HG02973 (cell line): ENCODE results near the gene SOX6.
"Not testable (repeated sequence)": the region's sequence is repeated elsewhere in the genome, so short reads cannot be mapped to it uniquely, and the experiment has no call there.

ENCODE experiments used
- ATAC-seq: cut with Tn5 transposase; IDR thresholded peaks from one replicate; pipeline ENCODE4 v1.9.1; 2021; ENCODE audit warnings: moderate library complexity; ENCODE audit not compliant: unreplicated experiment

The SOX6 gene

DNA sequence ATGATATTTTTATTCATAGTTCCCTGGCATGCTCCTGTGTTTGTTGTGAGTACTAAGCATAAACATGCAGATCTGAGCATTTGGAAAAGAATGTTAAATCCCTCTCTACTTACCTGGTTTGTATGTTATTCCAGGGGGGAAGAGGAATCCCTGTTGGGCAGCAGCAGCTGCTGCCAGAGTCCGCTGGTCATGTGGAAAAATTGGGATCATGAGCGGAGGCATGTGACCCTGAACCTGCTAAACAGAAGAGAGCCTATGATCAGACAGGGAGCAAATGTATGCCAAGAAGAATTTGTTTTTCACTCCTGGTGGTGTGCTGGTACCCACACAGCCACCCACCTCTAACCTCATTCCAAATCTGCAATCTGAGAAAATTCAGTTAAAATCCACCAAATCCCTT, 244.7 kb downstream of the SOX6 start:
- no peak for ATAC-seq

DNA sequence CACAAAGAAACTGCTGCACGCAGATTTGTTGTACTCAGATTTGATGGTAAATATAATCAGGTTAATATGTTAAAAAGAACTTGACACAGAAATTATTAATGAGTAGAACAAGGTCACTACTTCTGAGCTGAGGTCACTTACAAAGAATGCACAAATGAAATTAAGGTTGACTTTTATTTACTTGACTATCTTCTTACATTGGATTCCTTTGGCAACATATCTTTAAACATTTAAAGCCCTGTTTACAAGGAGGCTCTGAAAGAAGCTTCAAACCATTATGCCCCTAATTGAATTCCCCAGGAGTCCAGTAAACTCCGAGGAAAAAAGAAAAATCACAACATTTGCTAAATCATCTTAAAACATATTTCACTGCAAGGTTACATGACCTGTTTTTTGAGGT, 245.5 kb downstream of the SOX6 start:
- ATAC-seq = no peak

DNA sequence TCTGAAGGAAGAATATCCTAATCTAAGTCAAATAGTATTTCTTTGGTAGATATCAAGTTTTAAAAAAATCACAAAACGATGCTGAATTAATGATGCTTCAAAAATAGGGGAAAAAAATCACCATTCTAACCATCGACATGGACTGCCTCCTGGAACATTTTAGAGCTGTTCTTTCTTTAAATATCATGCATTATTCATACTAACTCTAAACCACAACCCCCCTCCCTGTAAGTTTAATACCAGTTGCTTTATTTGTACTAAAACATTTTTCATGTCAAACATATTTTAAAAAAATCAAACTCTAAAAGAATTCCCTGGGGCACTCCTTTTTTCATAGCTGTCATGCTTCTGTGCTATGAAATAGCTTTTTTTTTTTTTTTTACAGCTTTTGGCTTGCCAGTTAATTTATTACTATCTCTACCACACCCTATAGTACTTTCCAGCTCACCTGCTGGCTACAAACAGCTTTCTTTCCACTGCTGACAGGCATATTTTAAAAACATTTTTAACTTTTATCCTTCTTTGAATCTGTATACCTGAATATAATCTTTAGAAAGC, 256.9 kb downstream of the SOX6 start:
- no peak for ATAC-seq

DNA sequence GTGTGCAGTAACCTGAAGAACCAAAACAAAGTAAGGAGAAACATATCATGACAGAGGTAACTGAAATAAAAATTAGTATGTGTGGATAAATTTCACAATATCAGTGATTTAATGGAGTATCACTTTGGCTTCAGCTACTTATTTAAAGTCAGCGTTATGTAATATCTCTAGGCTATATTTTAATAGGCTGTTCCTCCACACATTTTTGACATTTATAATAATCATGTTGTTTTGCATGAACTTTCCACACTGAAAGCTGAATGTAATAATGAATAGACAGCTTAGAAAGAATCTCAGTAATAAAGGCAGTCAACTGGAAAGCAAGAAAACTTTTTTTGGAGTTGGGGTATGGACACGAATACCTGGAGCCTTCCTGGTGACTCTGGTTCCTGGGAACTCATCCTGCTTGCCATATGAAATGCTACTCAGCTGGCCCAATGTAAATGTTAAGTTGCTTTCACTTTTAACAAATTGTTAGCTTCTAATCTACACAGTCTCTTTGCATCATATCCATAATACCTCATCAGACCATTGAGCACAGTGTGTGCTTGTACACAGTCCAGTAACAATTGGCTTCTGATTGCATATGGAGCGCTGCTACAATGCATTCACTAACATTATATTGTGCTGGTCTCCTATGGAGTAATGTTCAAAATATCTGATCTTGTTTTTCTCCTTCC, 257.7 kb downstream of the SOX6 start:
- no peak for ATAC-seq

DNA sequence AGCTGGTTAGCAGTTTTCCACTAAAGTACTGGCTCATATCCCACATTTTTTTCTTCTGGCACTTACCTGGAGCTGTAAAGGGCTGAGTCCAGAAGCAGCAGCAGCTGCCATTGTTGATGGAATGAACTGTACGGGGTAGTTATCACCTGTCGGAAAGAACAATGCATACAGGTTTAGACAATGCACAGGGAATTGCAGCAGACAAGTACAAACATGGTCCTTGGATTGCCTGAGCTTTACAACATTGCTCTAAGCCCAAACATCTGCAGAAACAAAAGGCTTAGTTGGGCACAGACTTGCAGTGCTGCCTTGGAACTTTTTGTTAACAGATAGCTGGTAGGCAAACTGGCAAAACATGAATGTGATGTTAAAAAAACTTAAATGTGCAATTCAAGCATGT, 258.8 kb downstream of the SOX6 start:
- no peak for ATAC-seq

DNA sequence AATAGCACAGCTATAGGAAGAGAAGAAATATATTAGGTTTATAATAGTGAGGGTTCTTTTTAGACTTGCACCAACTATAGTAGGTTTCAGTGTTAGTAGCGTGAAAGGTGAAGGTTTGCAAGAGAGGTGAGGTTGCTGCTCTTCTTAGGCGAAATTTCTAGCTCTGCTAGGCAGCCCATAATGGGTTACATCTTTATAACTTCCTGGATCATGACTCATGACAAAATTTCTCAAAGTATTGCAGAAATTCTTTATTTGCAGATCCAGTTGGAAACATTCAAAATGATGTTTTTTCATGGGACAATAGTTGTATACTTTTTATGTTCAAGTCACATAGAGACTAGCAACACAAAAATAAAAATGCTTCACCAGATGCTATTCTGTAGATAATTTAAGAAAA, 260.0 kb downstream of the SOX6 start:
- no peak for ATAC-seq

DNA sequence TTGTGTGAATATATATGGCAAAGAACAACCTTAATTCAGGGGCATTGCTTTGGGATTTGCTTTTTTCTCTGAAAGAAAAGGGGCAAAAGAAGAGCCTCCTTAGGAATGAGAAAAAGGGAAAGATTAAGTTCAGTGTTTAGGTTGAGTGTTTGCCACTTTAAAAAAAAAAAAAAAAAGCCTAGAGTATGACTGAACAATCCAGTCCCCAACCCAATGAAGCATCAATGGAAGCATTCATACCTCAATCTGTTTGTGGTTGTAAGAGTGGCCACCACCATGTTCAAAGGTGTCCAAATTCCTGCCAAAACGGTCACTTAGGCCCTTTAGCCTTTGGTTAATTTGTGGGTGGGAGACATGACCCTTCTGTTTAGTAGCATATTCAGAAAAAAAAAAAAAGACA, 260.6 kb downstream of the SOX6 start:
- ATAC-seq = no peak

DNA sequence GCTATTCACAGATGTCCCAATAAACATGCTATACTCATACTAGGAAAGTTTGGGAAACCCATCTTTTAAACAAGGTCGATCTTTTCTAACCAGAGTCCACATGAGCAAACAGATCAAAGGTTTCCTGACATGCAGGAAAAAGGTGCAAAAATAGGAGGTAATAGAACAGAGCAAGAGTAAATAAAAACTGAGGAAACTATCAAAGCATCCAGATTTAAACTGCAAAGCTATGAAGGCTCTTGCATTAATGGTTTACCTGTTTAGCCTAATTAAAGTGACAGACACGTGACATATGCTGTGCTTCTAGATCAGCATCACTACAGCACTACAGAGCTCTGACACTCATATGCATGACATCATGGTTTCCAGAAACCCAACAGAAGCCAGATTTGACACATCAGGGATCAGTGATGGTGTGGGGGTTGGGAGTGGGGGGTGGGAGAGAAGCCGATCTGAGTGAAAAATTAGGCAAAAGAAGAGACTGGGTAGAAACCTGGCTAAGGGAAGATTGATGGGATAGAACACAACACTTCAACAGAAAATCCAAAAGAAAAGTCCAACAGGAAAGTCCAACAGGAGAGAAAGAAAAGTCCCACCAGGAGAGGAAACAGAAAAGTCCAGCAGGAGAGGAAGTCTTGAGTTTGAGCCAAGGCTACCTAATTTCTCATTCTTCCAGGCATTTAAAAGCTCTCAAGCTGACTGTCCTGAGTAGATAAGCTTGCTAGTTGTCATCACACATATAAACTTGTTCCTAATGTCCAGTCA, 262.3 kb downstream of the SOX6 start:
- no peak for ATAC-seq

DNA sequence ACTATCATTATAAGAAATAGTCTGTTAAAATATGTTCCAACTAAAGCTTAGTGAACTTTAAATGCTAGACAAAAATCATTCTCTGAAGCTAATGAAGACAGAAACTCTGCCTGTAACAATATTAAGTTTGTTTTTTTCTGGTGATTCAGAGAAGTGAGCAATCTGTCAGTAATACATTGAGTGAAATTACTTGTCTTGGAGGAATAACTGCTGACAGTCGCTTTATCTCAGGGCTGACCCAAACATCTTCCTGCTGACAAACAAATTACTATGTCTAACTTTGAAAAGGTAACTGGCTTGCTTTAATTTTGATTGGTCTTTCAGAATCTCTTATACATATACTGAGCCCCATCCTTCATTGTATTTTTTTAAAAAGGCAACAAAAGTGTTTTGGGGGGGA, 264.5 kb downstream of the SOX6 start:
- no peak for ATAC-seq

DNA sequence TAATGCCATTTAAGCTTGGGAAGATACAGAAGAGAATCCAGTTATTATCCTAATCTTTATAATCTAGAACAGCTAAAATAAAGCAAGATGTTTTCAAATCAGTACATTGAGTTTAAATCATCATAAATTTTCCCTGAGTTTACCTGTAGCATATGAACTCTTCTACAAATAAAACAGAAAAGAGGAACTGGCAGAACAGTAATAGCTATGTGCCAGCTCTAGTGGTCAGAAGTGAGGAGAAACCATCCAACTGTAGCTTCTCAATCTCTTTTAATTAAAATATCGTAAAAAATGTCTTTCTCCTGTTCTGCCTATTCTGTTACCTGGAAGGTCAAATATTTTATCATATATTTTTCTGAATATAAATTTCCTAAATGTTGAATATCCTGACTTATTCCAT, 266.9 kb downstream of the SOX6 start:
- no peak for ATAC-seq

DNA sequence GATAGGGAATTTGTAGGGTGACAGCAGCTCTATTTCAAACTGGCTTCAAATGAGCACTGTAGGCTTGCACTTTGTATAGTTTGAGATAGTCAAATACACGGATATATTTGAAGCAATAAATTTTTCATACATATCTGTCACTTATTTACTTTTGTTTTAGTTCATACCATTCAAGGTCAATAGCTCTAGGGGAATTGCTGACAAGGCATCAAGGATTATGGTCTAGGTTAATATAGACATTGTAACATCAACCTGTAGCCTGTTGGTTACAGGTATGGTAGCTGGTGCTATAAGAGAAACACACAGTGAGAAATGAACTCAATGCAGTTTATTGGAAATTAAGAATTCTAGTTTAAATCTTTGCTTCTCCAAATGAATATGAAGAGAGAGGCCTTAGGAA, 267.6 kb downstream of the SOX6 start:
- no peak for ATAC-seq

DNA sequence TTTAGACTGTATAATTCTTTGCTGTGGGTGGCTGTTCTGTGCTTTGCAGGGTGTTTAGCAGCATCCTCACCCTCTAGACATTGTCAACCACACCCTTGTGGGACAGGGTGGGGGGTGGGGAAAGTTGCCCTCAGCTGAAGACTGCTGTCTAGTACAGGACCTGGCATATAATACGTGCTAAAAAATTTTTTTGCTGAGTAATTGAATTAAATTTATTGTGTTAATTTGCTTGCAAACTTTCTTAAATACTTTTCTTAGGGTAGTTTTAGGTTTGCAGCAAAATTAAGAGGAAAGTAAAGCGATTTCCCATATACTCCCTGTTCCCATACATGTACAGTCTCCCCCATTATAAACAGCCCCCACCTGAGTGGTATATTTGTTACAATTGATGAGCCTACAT, 268.5 kb downstream of the SOX6 start:
- ATAC-seq = no peak

DNA sequence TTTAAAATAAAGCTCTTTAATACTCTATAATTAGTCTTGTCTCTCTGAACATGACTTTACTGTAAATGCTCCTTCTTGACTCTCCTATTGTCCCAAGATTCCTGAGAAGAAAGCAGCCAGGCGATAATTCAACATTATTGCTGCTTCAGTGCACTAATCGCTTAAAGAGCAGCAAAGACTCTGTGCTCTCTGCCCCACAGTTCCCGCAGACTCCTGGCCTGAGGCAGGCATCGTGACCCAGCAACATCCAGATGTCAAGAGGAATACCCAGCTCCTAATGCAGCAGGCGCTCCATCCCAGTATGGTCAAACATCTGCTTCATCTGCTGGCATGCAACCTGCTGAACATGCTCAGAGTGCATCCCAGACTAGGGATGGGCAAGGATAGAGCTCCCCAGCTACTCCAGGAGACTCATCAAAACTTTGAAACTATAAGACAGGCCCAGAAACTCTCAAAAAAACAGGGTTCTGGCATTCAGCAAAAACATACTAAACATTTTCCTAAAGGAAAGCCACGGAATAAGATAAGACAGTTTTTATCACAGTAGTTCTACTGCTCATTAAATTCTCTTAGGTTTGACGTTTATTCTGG, 270.0 kb downstream of the SOX6 start:
- ATAC-seq = no peak

DNA sequence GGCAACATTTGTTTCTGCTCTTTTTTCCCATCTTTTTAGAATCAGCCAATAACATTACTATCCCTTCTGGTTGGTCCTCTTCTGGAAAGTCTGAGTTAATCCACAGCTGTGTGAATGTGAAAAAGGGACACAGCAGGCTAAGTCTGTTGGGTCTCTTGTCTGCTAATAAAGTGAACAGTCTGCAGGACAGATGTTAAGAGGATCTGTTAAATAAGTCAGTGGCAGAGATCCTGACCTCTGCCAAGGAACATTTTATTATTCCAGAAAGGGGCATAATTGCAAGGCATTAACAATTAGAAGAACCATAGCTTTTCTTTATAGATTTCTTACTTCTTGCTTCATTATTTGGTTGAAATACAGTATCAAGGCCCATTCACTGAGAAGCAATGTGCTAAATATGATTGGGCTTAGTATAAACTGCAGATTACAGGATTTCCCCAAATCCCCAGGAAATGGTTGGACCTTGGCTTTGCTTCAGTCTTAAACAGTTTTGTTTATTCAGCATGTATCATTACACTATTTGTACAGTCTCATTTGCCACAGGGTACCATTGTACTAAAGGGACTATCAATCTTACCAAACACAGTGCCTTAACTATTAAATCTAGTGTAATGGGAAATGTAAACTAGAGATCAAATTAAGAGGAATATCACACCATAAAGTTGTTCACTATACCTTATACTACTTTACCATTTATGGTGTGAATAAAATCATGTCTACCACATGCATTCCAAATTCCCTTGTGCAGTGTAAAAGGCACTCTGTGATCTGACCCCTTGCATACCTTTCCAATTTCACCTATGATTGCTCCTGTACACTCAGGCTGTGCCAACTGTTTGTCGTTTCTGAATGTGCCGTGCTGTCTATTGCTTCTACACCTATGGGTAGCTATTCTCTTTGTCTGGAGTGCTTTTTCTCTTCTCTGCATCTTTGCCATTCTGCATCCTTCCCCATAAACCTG, 274.0 kb downstream of the SOX6 start:
- no peak for ATAC-seq

DNA sequence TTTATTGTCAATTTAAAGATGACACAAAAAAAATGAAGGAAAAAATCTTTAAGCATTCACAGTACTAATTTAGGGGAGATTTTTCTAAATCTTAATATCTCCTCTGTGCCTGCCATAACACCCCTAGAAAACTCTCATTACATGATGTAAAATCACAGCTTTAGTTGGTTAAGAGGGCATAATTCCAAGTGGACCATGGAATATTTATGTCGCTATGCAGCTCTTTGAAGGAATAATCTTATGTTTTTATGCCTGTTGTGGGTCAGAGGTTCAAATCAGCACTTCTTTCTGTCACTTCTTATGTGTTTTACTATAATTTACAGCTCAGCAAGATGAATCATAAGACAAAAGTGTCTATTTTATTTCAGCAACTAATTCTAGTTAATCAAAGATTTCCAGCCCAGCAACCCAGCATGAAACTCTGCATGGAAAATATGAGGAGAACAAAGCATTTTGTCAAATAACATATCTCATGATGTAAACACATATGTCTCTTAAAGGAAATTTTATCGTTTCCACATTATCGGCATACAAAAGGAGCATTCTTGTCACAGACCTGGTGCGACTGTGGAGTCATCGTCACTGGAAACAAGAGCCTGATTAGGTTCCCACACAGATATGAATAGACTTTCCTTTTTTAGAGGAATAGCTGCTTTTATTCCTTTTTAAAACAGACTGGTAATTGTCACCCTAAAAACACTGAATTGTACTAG, 274.8 kb downstream of the SOX6 start:
- ATAC-seq = no peak

DNA sequence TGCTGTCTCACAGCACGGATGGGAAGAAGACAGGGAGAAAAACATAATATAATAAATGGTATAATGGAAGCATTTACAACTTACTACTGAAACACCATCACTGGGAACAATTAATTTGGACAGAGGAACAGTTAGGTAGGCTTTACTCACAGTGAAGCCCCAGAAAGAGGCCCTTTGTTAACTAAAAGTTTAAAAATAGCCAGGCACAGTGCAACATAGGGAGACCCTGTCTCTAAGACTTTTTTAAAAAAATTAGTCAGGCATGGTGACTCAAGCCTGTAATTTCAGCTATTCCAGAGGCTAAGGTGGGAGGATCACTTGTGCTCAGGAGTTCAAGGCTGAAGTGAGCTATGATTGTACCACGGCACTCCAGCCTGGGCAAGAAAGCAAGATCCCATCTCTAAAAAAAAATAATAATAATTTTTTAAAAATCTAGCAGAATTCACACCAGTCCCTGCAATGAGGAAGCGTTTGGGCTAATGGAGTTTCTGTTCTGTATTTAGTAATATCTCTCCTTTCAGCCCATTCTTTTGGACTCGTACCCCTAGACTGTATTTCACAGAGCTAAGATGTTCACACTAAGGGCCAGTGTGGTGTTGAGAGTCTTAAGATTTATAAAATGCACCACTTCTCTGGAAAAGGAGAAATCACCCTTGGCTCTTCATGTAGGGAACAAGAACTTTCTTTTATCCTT, 275.5 kb downstream of the SOX6 start:
- ATAC-seq = no peak

DNA sequence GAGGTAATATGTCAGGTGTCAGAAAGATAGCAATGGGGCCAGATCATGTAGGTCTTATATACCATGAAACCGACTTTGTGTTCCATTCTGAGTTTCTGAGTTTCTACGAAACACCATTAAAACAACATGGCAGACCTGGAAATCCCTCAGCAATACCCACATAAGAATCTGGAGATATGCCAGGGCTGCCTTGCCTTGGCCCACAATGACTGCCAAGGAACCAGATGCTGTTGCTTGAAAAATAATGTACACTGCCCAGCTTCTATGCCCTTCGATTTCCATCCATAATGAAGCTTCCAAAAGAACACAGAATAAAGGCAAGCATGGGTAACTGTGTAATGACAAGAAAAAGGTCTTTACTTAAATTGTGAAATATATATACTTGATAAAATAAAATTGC, 277.4 kb downstream of the SOX6 start:
- no peak for ATAC-seq

DNA sequence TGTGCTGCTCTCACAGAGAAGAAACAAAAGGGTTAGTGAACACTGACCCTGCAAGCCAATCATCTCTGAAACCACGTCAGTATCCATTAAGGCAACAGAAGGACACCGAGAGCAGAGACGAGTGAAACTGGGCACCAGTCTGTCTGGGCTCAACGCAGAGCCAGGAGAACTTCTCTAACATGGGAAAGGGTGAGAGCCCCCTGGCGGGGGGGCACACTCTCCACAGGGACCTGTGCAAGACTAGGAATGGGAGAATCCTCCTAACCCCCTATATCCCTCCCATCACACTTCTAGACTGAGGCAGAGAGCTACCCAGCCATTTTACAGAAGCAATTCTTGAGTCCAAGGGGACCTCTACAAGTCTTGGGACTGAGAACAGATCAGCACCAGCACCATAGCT, 285.8 kb downstream of the SOX6 start:
- ATAC-seq = no peak

DNA sequence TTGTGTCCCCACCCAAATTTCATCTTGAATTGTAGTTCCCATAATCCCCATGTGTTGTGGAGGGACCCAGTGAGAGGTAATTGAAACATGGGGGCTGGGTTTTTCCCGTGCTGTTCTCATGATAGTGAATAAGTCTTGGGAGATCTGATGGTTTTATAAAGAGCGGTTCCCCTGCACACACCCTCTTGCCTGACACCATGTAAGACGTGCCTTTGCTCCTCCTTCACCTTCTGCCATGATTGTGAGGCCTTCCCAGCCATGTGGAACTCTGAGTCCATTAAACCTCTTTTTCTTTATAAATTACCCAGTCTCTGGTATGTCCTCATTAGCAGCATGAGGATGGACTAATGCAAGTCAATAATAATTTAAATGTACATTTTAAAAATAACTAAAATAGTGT, 289.1 kb downstream of the SOX6 start:
- ATAC-seq = not testable (repeated sequence)

DNA sequence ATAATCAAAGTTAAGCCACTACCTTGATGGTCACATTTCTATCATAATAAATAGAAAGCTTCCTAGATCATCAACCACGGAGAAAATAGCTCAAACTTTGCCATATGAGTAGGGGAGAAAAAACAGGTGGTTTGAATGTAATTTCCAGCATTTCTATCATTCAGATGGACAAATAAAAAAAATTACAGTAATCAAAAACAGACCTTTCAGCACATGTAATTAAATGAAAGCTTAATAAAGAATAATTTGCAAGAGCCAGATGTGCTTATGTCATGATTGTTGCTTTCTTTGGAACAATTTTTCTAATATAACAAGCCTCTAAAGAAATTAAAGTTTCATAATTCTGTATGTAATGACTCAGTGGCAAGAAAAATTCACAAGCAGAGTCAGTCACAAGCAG, 297.0 kb downstream of the SOX6 start:
- no peak for ATAC-seq
